GM18499 (cell line): ENCODE results near the gene JAK1.
A peak's percentile ranks its signal among the peaks of the same experiment; 100 is the strongest.

Experiments used
- ATAC-seq: cut with Tn5 transposase; IDR thresholded peaks from one replicate; pipeline ENCODE4 v1.9.1; 2021; ENCODE audit warnings: moderate number of reproducible peaks; ENCODE audit not compliant: insufficient read depth, unreplicated experiment

The JAK1 gene

GRCh38 chr1:64895500-64895899 is 70.8 kb downstream of the JAK1 start:
- ATAC-seq, result peak; percentile 86

- ATAC-seq, result no peak
Observed at GRCh38 chr1:64894438-64895196, 71.7 kb downstream of the JAK1 start.

- no peak for ATAC-seq
Observed at GRCh38 chr1:64893921-64894320, 72.4 kb downstream of the JAK1 start.

DNA sequence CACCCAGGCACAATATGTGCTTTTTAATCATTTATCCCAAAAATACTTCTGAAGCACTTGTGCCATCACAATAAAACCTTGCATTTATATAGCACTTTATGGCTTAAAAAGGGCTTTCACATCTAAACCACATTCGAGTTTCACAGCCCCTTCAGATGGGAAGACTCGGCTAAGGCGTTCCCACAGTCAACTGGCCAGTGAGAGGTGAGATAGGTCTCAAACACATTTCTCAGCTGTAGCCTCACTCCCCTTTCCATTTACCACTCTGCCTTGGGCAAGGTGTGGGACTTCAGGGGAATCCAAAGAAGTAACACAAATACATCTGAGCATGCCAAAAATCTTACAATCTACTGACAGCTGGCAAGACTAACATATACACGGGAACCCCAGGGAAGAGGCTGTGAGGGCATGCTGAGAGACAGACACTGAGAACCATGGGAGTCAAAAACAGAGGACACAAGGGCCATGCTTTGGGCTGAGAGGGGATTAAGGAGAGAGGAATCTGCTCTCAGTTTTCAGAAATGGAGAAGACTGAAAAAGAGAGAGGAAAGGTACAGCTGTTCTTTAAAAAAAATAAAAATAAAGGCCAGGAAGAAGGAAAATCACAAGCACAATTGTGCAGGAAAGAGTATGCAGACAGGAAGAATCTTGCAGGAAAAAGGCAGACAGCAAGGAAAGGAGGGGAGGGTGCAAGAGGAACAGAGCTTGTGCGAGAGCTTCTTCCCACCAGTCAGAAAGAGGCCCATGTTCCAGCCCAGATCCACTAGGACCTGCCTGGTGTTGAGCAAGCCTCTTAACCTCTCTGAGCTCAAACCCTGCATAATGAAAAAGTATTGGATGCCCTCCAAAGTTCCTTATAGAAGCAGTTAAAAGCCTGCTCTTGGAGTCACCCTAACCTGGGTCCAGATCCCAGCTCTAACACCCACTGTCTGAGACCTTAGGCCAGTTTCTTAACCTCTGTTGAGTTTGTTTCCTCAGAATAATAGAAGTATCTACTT is 73.5 kb downstream of the JAK1 start:
- ATAC-seq, result no peak

GRCh38 chr1:64891448-64891825 is 74.9 kb downstream of the JAK1 start:
- no peak for ATAC-seq

DNA sequence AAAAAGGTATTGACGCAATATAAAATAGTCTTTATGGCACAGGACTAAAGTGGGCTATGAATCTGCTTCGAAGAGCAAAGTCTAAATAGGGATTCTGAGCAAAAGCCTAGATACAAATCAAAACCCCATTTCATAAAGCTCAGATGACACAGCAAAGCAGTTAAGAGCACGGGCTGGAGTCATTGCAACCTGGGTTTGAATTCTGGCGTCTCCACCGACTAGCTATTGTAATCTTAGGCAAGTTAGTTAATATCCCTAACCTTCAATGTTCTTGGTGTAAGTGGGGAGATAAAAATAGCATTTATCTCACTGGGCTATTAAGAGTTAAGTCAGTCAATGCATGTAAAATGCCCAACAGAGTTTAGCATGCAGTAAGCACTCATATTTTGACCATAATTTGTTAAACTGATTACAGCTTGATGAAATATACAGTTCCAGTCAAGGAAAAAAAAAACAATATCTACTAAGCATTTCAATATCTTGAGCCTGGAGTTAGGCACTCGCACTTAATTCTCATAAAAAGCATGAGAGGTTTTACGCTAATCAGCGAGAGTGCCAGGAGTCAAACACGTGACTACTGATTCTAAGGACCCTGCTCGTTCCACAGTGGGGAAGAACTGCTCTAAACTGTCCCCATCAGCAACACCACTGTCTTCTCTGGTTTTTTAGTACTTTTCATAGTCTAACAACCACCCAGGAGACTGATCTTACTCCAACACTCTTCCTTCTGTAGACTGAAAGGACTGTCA is 75.5 kb downstream of the JAK1 start:
- ATAC-seq, result no peak

DNA sequence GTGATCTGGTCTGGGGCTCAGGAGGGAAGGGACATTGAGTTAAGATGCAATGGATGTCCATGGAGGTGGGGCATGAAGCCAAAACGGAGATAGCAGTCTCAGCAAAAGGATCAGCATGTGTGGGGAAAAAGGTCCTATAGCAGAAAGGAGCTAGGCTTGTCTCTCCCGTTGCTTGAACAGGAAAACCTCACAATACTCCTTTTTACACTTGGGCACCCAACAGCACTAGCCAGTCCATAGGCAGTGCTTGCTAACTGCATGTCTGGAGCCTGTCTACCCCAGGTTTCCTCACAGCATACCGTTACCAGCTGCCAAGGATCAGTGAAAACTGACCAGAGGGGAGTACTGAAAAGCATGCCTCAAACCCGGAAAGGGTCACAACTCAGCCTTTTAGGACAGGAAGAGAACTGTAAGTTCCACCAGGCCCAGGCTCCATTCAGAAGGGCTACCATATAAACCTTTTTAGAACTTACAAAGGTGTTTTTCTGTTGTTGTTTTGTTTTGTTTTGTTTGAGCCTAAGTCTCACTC is 78.6 kb downstream of the JAK1 start:
- no peak for ATAC-seq

DNA sequence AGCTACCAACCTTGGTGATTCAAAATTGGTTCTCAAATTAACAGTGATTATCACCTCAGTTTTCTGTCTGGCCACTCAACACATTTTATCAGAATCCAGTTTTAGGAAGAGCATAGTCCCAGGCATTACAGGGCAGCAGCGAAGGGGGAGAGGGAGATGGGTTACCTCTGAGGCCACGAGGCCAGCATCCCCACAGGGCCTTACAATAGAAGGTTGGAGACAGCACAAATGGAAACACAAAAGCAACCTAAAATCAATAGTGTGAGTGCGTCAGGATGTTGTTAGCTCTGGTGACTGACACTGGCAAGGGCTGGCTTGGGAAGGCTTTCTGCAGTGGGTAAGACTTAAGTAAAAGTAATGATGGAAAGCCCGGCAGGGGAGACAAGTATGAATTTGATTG is 79.5 kb downstream of the JAK1 start:
- ATAC-seq, result no peak

DNA sequence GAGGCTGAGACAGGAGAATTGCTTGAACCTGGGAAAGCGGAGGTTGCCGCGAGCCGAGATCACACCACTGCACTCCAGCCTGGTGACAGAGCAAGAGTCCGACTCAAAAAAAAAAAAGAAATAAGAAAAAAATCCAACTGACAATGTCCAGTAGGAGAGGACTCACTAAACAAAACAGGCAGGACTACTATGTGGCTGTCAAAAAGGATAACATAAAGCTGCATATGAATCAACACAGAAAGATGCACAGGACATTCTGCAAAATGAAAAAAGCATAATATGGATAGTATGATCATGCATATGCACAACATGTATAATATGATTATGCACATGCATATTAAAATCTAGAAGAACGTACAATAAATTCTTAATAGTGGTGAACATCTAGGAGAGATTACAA is 80.7 kb downstream of the JAK1 start:
- ATAC-seq, result no peak

DNA sequence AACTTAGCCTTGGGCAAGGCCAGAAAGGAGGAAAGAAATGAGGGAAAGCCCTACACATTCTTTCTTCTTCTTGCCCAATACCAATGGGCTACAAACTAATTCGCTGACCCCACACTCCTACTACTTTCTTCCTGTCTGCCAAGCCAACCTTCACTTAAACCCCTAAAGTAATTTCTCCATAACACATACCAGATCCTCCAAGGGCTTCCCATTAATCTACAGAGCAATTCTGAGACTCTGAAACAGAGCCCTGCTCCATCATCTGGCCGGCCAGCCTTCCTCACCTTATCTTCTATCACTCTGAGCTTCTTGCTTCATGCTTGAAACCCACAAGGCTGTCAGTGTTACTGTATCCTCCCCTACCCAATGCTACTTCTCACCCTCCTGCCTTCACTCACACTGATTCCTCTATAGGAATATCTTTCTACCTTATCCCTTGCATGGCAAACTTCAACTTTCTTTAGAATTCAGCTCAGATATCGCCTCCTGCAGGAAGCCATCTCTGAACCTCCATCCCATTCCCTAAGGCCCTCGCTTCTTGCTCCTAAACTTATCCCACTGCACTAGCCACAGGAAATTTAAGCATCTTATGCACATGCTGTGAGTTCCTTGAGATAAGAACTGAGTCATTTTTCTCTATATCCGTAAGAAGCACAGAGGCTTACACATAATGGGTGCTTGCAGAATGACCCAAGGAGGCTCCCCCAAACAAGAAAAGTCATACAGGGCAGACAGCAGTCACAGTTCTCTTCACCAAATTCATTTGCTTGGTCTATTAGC is 81.9 kb downstream of the JAK1 start:
- ATAC-seq, result no peak

GRCh38 chr1:64882574-64883255 is 83.6 kb downstream of the JAK1 start:
- ATAC-seq, result peak; percentile 69

DNA sequence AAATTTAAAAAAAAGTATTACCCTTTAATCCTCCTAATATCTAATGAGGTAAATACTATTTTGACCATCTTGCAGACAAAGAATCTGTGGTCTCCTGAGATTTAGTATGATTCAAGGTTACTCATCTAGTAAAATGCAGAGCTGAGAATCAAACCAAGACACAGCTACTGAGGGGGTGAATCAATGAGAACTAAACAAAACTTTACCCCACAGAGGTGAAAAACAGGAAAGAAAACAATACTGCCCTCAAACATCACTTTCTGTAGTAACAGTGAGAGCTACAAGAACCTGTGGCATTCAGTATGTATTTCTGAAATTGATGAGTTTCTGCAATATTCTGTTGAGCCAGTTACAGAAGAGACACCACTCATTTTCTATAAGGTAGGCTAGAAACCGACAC is 85.1 kb downstream of the JAK1 start:
- no peak for ATAC-seq

DNA sequence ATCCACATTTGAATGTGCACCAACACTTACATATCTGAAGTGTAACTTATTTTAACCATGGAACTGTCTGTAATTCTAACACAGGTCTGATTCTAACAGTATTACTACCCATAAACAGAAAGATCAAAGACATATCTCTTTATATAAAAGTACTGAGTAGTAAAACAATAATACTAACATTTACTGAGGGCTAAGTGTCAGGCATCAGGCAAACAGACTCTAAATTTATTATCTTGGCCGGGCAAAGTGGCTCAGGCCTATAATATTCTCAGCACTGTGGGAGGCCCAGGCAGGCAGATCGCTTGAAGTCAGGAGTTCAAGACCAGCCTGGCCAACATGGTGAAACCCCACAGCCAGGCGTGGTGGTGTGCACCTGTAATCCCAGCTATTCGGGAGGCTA is 85.9 kb downstream of the JAK1 start:
- no peak for ATAC-seq

DNA sequence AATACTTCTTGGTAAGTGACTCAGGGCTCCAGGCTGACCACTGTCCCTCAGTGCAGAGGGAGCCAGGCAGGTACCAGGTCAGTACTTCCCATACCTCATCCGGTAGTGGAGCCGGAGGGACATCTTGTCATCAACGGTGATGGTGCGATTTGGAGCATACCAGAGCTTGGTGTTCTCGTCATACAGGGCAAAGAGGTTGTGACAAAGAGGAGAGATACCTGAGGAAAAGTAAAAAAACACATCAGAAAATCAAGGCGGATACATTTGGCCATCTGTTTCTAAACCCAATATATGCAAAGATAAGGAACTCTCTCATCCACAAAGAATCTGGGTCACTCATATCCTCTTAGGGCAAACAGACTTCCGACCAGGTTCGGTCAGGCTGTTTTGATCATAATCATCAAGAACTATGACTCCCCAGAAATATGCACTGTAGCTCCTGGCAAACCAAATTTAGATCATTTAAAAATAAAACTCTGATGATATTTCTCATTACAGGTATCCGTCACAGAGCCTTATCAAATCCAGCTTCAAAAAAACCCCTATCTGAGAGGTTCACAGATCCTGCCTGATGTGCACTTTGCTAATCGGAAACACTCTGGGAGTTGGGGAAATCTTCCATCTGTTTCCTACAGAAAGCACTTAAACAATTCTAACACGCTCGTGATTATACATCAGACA is 87.3 kb downstream of the JAK1 start:
- ATAC-seq, result no peak

- ATAC-seq, result no peak
Observed at GRCh38 chr1:64878090-64878489, 88.3 kb downstream of the JAK1 start.

DNA sequence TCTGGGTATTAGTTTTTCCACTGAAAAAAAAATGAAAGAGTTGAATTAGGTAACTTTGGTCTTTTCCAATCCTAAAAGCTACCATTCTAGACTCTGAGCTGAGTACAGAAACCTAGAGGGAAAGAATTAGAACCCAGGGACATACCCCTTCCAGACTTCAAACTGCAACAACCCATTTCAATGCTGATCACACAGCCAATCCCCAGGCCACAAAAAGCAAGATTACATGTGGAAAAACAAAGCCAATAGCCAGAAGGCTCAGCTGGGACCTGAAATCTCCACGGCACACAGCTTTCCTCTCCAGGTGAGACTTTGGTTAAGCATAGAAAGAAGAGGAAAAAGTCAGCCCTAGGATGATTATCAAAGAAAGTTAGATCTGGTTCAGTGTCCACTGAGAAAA is 88.8 kb downstream of the JAK1 start:
- ATAC-seq, result no peak

DNA sequence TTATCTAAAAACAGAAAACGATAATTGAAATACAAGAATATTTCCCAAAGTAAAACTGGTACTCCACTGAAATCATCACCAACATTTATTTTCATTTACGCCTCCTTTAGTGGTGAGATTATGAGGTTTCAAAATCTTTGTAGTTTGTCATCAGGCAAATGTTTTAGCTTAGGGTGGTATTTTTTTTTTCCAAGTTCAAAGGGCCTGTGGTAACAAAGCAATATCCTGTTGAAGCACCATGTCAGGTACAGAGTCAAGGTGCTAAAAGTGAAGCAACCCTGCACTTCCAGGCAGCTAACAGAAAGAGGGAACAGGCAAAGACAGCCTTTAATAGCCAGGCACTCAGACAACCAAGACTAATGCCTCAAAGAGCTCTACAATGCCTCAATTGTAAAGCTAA is 89.2 kb downstream of the JAK1 start:
- no peak for ATAC-seq

GRCh38 chr1:64875606-64876005 is 90.7 kb downstream of the JAK1 start:
- no peak for ATAC-seq

DNA sequence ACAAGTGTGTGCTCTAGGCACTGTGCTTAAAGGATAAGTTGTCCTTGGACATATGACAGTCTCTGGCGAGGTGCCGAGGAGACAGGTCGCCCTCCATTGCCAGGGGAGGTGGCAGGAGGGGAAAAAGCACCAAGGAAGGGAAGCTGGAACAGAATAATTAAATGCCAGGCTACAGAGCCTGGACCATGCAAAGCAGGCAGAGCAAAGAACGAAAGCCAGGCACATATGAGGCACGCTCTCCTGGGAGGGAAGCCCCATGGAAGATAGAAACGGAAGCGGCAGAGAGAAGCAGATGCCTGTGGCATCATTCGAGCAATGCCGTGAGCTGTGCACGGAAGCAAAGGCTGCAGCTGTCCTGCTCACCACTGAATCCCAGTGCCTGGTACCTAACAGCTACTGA is 91.2 kb downstream of the JAK1 start:
- no peak for ATAC-seq
